K562 (cell line): ENCODE measurements around the gene AGRN. TPM values are rescaled to one million over a fixed set of nuclear protein-coding genes. Genes with fewer than 3 reads are reported as not detected.
A peak's percentile ranks its signal among the peaks of the same experiment; 100 is the strongest.

ENCODE experiments used
- CBX1 ChIP-seq: sonication (generic); IDR thresholded peaks from 2 replicates; pipeline ENCODE4 v1.6.1; 2016; ENCODE audit warnings: antibody characterized with exemption, low read depth, mild to moderate bottlenecking
- HDGF ChIP-seq: fragments of 450-650 bp; IDR thresholded peaks from 2 replicates; pipeline ENCODE4 v1.6.1; 2016
- RBBP5 ChIP-seq: fragments of 200-600 bp; sonication (generic); IDR thresholded peaks from 2 replicates; pipeline ENCODE4 v1.6.1; 2012; ENCODE audit warnings: borderline replicate concordance, mild to moderate bottlenecking, low read length, control low read depth, inconsistent platforms; ENCODE audit not compliant: insufficient read depth, poor library complexity, severe bottlenecking
- RBM14 ChIP-seq: fragments of 200-400 bp; formaldehyde crosslinking; IDR thresholded peaks from 2 replicates; pipeline ENCODE4 v1.6.1; 2018; ENCODE audit warnings: low read depth, mild to moderate bottlenecking, low read length, moderate library complexity, borderline replicate concordance; ENCODE audit not compliant: insufficient read depth
- SMARCA4 ChIP-seq: fragments of 450-650 bp; IDR thresholded peaks from 2 replicates; pipeline ENCODE4 v1.6.1; 2016
- ZC3H11A ChIP-seq: IDR thresholded peaks from 2 replicates; pipeline ENCODE4 v1.6.1; 2012; ENCODE audit warnings: low read depth, low read length, improper control_type of control experiment
- polyA plus RNA-seq, 8 experiments: library from polyadenylated mRNA; depleted of rRNA in 4 of 8; stranded (reverse) in 5 of 8; unstranded in 3 of 8; fragments of >200 nt; fragmentation: Nextera tagmentation in 2 of 8; fragmentation: Illumina TruSeq in 1 of 8; extraction: Ambion mirVana in 2 of 8; extraction: Trizol in 1 of 8; gene quantifications; 2 replicates each; pipeline versions ENCODE4 v1.2.1 to v1.2.3, GENCODE V29; 2011 to 2014; ENCODE audit warnings: inconsistent platforms in 1 of 8, missing spikeins in 1 of 8
- total RNA-seq, 7 experiments: library from RNA; depleted of rRNA in 6 of 7; stranded (reverse); fragments of >200 nt in 6 of 7; fragmentation: Illumina TruSeq in 2 of 7; extraction: Trizol in 2 of 7; gene quantifications; 2 replicates each; pipeline versions ENCODE4 v1.2.1 to v1.2.3, GENCODE V29; 2011 to 2021; ENCODE audit warnings: low replicate concordance in 1 of 7
- TF ChIP-seq, protein P1 (sequence below): fragments of 450-650 bp; IDR thresholded peaks from 2 replicates; pipeline ENCODE4 v1.6.1; 2018; ENCODE audit not compliant: partially characterized antibody

The AGRN gene
- total and polyA plus RNA-seq, 9 of the 15 experiments (the other 6 are each of a cell fraction or from before 2014, with no cell fraction given), result 0.04 to 111 (median 18.1) TPM

DNA sequence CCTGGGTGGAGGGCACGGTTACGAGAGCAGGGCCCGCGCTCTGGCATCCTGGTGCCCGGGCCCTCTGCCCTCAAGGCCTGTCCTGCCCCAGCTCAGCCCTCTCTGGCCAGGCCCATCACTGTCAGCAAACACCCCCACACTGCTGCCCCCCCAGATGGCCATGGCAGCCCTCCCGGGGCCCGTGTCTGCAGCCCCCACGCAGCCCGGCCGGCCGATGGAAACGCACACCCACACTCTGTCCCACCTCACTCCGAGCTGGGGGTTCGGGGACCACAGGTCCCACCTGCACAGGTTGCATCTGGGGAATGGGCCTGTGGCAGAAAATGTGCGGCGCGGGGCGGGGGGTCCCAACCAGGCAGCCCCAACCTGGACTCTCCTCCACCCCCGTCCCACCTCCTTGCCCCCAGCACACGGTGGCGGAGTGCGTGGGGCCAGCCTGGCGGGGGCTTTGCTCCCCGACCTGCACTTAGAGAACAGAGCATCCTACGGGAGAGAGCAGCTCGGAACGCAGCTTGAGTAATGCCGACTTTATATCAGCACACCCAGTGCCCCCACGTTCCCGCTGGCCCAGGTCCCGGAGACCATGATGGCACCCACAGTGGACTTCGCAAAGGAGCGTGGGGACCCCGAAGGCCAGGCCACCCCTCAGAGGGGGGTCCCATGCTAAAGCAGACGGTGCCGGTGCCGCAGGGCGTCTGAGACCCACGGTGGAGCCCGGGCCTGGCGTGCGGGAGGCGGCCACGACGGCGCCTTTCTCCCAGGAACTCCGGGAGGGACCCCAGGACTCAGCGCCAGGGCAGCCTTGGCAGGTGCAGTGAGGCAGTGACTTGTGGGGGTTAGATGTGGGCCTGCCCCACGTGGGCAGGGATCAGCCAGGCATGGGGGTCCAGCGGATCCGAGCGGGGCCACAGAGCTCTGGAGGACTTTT lies 61.7 kb downstream of the AGRN start (continued):
- TF ChIP-seq, protein P1, sequence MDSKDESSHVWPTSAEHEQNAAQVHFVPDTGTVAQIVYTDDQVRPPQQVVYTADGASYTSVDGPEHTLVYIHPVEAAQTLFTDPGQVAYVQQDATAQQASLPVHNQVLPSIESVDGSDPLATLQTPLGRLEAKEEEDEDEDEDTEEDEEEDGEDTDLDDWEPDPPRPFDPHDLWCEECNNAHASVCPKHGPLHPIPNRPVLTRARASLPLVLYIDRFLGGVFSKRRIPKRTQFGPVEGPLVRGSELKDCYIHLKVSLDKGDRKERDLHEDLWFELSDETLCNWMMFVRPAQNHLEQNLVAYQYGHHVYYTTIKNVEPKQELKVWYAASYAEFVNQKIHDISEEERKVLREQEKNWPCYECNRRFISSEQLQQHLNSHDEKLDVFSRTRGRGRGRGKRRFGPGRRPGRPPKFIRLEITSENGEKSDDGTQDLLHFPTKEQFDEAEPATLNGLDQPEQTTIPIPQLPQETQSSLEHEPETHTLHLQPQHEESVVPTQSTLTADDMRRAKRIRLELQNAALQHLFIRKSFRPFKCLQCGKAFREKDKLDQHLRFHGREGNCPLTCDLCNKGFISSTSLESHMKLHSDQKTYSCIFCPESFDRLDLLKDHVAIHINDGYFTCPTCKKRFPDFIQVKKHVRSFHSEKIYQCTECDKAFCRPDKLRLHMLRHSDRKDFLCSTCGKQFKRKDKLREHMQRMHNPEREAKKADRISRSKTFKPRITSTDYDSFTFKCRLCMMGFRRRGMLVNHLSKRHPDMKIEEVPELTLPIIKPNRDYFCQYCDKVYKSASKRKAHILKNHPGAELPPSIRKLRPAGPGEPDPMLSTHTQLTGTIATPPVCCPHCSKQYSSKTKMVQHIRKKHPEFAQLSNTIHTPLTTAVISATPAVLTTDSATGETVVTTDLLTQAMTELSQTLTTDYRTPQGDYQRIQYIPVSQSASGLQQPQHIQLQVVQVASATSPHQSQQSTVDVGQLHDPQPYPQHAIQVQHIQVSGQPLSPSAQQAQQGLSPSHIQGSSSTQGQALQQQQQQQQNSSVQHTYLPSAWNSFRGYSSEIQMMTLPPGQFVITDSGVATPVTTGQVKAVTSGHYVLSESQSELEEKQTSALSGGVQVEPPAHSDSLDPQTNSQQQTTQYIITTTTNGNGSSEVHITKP, result no peak
- TF ChIP-seq HDGF (no peak), RBBP5 (peak; percentile 26), ZC3H11A (no peak), CBX1 (no peak), RBM14 (0 out of 2 replicates have a peak, but pooled peaks have one; percentile 43), SMARCA4 (no peak)
